A549 (cell line): Measurements from ENCODE around the gene MTHFS. TPM values are rescaled to one million over a fixed set of nuclear protein-coding genes. Genes with fewer than 3 reads are reported as not detected.

Experiments
- ATAC-seq, 2 experiments: fragments of 200-7000 bp in 1 of 2; fragments of >200 bp in 1 of 2; cut with Nextera tagmentation in 1 of 2; cut with Tn5 transposase in 1 of 2; 3 replicates each; pipeline versions ENCODE4 v1.8.0 to v1.9.1; 2018 to 2020; ENCODE audit warnings: mild to moderate bottlenecking in 1 of 2, moderate library complexity in 1 of 2
- CTCF ChIA-PET: fragments of 300-600 bp; sonication (Branson Sonifier 250); formaldehyde crosslinking; extraction: SDS; loops from one replicate; lab custom pipeline; 2021; ENCODE audit warnings: antibody characterized with exemption, inconsistent platforms; lab: Yijun Ruan, JAX
- POLR2A ChIA-PET: fragments of 350-600 bp; formaldehyde crosslinking; extraction: SDS; loops from one replicate; lab custom pipeline; 2021; ENCODE audit warnings: antibody characterized with exemption, inconsistent platforms; lab: Yijun Ruan, JAX
- DNase-seq, 2 experiments: peaks; one replicate each; pipeline versions ENCODE4 v3.0.0 to v3.0.0-alpha.2; 2011 to 2016; ENCODE audit warnings: low read depth in 1 of 2, low spot score in 1 of 2
- FAIRE-seq: peaks from 2 replicates; lab custom pipeline; 2011; peaks lifted over from hg19 to GRCh38; lab: Jason Lieb, UNC
- H3K27ac ChIP-seq, 2 experiments: fragments of >200 bp; sonication (Bioruptor Twin); formaldehyde crosslinking; 3 replicates each; pipeline ENCODE4 v1.5.1; 2016 to 2017
- H3K4me1 ChIP-seq: fragments of >200 bp; sonication (Bioruptor Twin); formaldehyde crosslinking; 3 replicates; pipeline ENCODE4 v1.6.1; 2016
- H3K4me2 ChIP-seq: fragments of >200 bp; sonication (Bioruptor Twin); formaldehyde crosslinking; 3 replicates; pipeline ENCODE4 v1.6.1; 2016
- H3K4me3 ChIP-seq: fragments of >200 bp; sonication (Bioruptor Twin); formaldehyde crosslinking; 3 replicates; pipeline ENCODE4 v1.5.1; 2016
- H3K9me3 ChIP-seq: fragments of >200 bp; sonication (Bioruptor Twin); formaldehyde crosslinking; 3 replicates; pipeline ENCODE4 v1.6.1; 2016
- CBX8 ChIP-seq: fragments of 200-600 bp; sonication (generic); IDR thresholded peaks from 2 replicates; pipeline ENCODE4 v1.6.1; 2016
- CEBPB ChIP-seq, 2 experiments: fragments of >200 bp in 1 of 2; sonication (Bioruptor Twin) in 1 of 2; formaldehyde crosslinking in 1 of 2; IDR thresholded peaks; 2 replicates each; pipeline ENCODE4 v1.6.1; 2012 to 2016
- CHD2 ChIP-seq: fragments of 150-350 bp; IDR thresholded peaks from 2 replicates; pipeline ENCODE4 v1.6.1; 2014; ENCODE audit warnings: low read length; ENCODE audit not compliant: partially characterized antibody
- FOSB ChIP-seq: fragments of 250-450 bp; sonication (Bioruptor Pico); IDR thresholded peaks from 2 replicates; pipeline ENCODE4 v1.5.0; 2020; ENCODE audit warnings: mild to moderate bottlenecking, moderate library complexity
- HDAC2 ChIP-seq: fragments of 200-600 bp; sonication (generic); IDR thresholded peaks from 2 replicates; pipeline ENCODE4 v1.6.1; 2016
- HMGXB4 ChIP-seq: fragments of 250-450 bp; sonication (Bioruptor Pico); IDR thresholded peaks from 2 replicates; pipeline ENCODE4 v1.5.0; 2021; ENCODE audit warnings: mild to moderate bottlenecking, moderate library complexity, borderline replicate concordance
- HOXA7 ChIP-seq: fragments of 250-450 bp; sonication (Bioruptor Pico); IDR thresholded peaks from 2 replicates; pipeline ENCODE4 v1.5.0; 2020; ENCODE audit warnings: mild to moderate bottlenecking, moderate library complexity
- HOXB5 ChIP-seq: fragments of 250-450 bp; sonication (Bioruptor Pico); IDR thresholded peaks from 2 replicates; pipeline ENCODE4 v1.5.0; 2020; ENCODE audit warnings: mild to moderate bottlenecking, moderate library complexity
- JUNB ChIP-seq: fragments of >200 bp; sonication (Bioruptor Twin); formaldehyde crosslinking; IDR thresholded peaks from 2 replicates; pipeline ENCODE4 v1.6.1; 2016
- KDM5A ChIP-seq: fragments of 200-600 bp; sonication (generic); IDR thresholded peaks from 2 replicates; pipeline ENCODE4 v1.6.1; 2016; ENCODE audit warnings: antibody characterized with exemption, mild to moderate bottlenecking
- NFE2L2 ChIP-seq: fragments of 150-350 bp; conservative IDR thresholded peaks from 2 replicates; pipeline ENCODE4 v1.6.1; 2014; ENCODE audit warnings: low read length
- NPAS2 ChIP-seq: fragments of 250-450 bp; sonication (Bioruptor Pico); IDR thresholded peaks from 2 replicates; pipeline ENCODE4 v1.8.0; 2022; ENCODE audit warnings: mild to moderate bottlenecking, moderate library complexity, borderline replicate concordance
- POLR2A ChIP-seq: IDR thresholded peaks from 2 replicates; pipeline ENCODE4 v1.6.1; 2012; ENCODE audit warnings: mild to moderate bottlenecking, low read length
- RAD21 ChIP-seq, 2 experiments: fragments of >200 bp in 1 of 2; sonication (Bioruptor Twin) in 1 of 2; formaldehyde crosslinking in 1 of 2; IDR thresholded peaks in 1 of 2; conservative IDR thresholded peaks in 1 of 2; 2 replicates in 1 of 2; 3 replicates in 1 of 2; pipeline ENCODE4 v1.6.1; 2012 to 2018; ENCODE audit warnings: inconsistent platforms in 1 of 2
- RARB ChIP-seq: fragments of 250-450 bp; sonication (Bioruptor Pico); IDR thresholded peaks from 2 replicates; pipeline ENCODE4 v1.8.0; 2021; ENCODE audit warnings: mild to moderate bottlenecking, moderate library complexity
- RFX5 ChIP-seq: fragments of 450-650 bp; IDR thresholded peaks from 2 replicates; pipeline ENCODE4 v1.7.1; 2014; ENCODE audit warnings: antibody characterized with exemption, mild to moderate bottlenecking, moderate library complexity
- RNF2 ChIP-seq: fragments of 200-600 bp; sonication (generic); IDR thresholded peaks from 2 replicates; pipeline ENCODE4 v1.6.1; 2016; ENCODE audit warnings: low read depth, mild to moderate bottlenecking, antibody characterized with exemption, moderate library complexity, borderline replicate concordance
- SREBF2 ChIP-seq: fragments of 450-650 bp; IDR thresholded peaks from 2 replicates; pipeline ENCODE4 v1.6.1; 2014; ENCODE audit warnings: mild to moderate bottlenecking, moderate library complexity
- TFCP2L1 ChIP-seq: fragments of 250-450 bp; sonication (Bioruptor Pico); IDR thresholded peaks from 2 replicates; pipeline ENCODE4 v1.5.0; 2021; ENCODE audit warnings: mild to moderate bottlenecking
- TP53 ChIP-seq: fragments of 250-450 bp; sonication (Bioruptor Pico); IDR thresholded peaks from 2 replicates; pipeline ENCODE4 v1.5.0; 2021; ENCODE audit warnings: mild to moderate bottlenecking, moderate library complexity
- ZC3H11A ChIP-seq: fragments of 450-650 bp; IDR thresholded peaks from 2 replicates; pipeline ENCODE4 v1.6.1; 2014; ENCODE audit warnings: antibody characterized with exemption, mild to moderate bottlenecking
- ZFP36 ChIP-seq: fragments of 450-650 bp; IDR thresholded peaks from 2 replicates; pipeline ENCODE4 v1.6.1; 2014; ENCODE audit warnings: borderline replicate concordance; ENCODE audit not compliant: partially characterized antibody
- ZNF302 ChIP-seq: fragments of 250-450 bp; sonication (Bioruptor Pico); IDR thresholded peaks from 2 replicates; pipeline ENCODE4 v1.9.0; 2021; ENCODE audit warnings: inconsistent platforms, mild to moderate bottlenecking, moderate library complexity
- WGBS: methylation state at CpG from one replicate; pipeline ENCODE4 v1.1.6; 2017; ENCODE audit errors: missing lambda C conversion rate; 5-methylcytosine and 5-hydroxymethylcytosine counted together
- polyA plus RNA-seq, 4 experiments: library from polyadenylated mRNA; depleted of rRNA in 3 of 4; stranded (reverse); fragments of >200 nt; fragmentation: RNase III in 1 of 4; extraction: RNeasy Plus Mini Kit Qiagen cat#74134 plus additional on column Dnase treatment in 1 of 4; gene quantifications; 2 replicates in 3 of 4; 3 replicates in 1 of 4; pipeline ENCODE4 v1.2.3, GENCODE V29; 2011 to 2017
- TF ChIP-seq, protein P1 (sequence below): fragments of 250-450 bp; sonication (Bioruptor Pico); IDR thresholded peaks from 2 replicates; pipeline ENCODE4 v1.5.0; 2020; ENCODE audit warnings: low read depth, mild to moderate bottlenecking, moderate library complexity

MTHFS gene
- polyA plus RNA-seq, 2 of the 4 experiments (the other 2 are of a cell fraction) = 102 to 158 TPM

GRCh38 chr15:79868554-79868953, 28.3 kb downstream of the MTHFS start:
- no peak for TF ChIP-seq ZC3H11A
- no peak for TF ChIP-seq RARB (CRISPR knock-in tag)
- no peak for TF ChIP-seq KDM5A
- TF ChIP-seq HOXB5 (CRISPR knock-in tag) = no peak
- no peak for TF ChIP-seq TFCP2L1 (CRISPR knock-in tag)
- TF ChIP-seq CEBPB (IDR thresholded peaks at IDR 0.05) = no peak
- TF ChIP-seq FOSB (CRISPR knock-in tag) = no peak
- TF ChIP-seq HMGXB4 (CRISPR knock-in tag) = no peak
- no peak for TF ChIP-seq HDAC2
- no peak for TF ChIP-seq NFE2L2
- no peak for TF ChIP-seq TP53 (CRISPR knock-in tag)
- no peak for TF ChIP-seq SREBF2
- TF ChIP-seq CHD2 = no peak
- TF ChIP-seq, all 56 proteins: peak for 0
- no peak overlapping the region for H3K27ac ChIP-seq
- WGBS = 92% methylated on average over 2 of the region's 2 CpGs
- no peak overlapping the region for H3K4me2 ChIP-seq
- H3K9me3 ChIP-seq = no peaks in the 10 kb centered on the region
- no peaks in the 10 kb centered on the region for H3K4me1 ChIP-seq
- DNase-seq = no peak
- ChIA-PET CTCF (interaction anchor here (0.6 to 10.4 kb wide), 8 partner anchors 9 to 487 kb away, joined by 3 to 80 read pairs (median 6); no protein-coding TSS in a partner anchor), POLR2A (interaction anchor here (0.9 kb wide), 1 partner anchor 55 kb away, joined by 3 read pairs; no protein-coding TSS in a partner anchor)
- no peak overlapping the region for H3K4me3 ChIP-seq
- ATAC-seq = no peak
- FAIRE-seq = no peak

DNA sequence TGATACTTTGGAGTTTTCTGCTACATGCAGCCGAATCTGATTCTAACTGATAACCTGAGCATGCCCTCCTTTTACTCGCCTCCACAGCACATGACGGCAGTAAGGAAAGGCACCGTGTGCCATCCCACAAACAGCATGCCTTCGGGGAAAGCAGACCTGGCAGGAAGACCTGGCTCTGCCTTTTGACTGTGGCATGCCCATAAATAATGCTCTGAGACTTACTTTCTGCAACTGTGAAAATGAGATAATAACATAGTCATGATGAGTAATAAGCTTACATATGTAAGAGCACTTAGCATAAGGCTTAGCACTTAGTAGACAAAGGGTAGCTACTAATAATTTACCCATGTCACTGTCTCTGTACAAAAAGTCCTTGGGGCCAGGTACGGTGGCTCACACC, 32.9 kb downstream of the MTHFS start:
- Histone ChIP-seq H3K4me1 (no peaks in the 10 kb centered on the region), H3K27ac (no peak overlapping the region), H3K4me2 (no peak overlapping the region), H3K9me3 (no peaks in the 10 kb centered on the region), H3K4me3 (no peak overlapping the region)
- POLR2A ChIA-PET = no interaction called here
- no peak for ATAC-seq
- DNase-seq = no peak
- no peak for FAIRE-seq
- CTCF ChIA-PET = interaction anchor here (1.0 to 10.4 kb wide), 3 partner anchors 11 to 482 kb away, joined by 4 to 80 read pairs (median 16); no protein-coding TSS in a partner anchor
- TF ChIP-seq RNF2 (no peak), ZNF302 (no peak), JUNB (no peak), RFX5 (no peak), POLR2A (no peak), RAD21 (conservative IDR thresholded peaks at IDR 0.05 in 1 of 2, IDR thresholded peaks at IDR 0.05 in 1 of 2) (no peak), NPAS2 (CRISPR knock-in tag) (no peak), ZFP36 (no peak), TFCP2L1 (CRISPR knock-in tag) (no peak), HMGXB4 (CRISPR knock-in tag) (no peak), ZC3H11A (no peak), HOXA7 (CRISPR knock-in tag) (no peak), CBX8 (no peak), SREBF2 (no peak), TP53 (CRISPR knock-in tag) (no peak)
- TF ChIP-seq, protein P1, sequence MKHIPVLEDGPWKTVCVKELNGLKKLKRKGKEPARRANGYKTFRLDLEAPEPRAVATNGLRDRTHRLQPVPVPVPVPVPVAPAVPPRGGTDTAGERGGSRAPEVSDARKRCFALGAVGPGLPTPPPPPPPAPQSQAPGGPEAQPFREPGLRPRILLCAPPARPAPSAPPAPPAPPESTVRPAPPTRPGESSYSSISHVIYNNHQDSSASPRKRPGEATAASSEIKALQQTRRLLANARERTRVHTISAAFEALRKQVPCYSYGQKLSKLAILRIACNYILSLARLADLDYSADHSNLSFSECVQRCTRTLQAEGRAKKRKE (CRISPR knock-in tag) = no peak
- 97% methylated on average over 6 of the region's 6 CpGs for whole genome bisulfite sequencing
